Omental fat pad (tissue), 4 donors: Measurements from ENCODE around the gene RYR1. TPM values are rescaled to one million over a fixed set of nuclear protein-coding genes. Genes with fewer than 3 reads are reported as not detected.

ENCODE experiments used
- ATAC-seq: fragments of 150-250 bp; one replicate; pipeline ENCODE4 v1.9.1; 2016; ENCODE audit warnings: mild to moderate bottlenecking, moderate library complexity; ENCODE audit not compliant: low FRiP score
- DNase-seq: peaks from one replicate; pipeline ENCODE4 v3.0.0-alpha.2; 2019; ENCODE audit warnings: low spot score
- total RNA-seq, 4 donors: library from RNA; depleted of rRNA; stranded (reverse); fragments of >200 nt; gene quantifications; one replicate each; pipeline ENCODE4 v1.1.0, GENCODE V29; 2016
- TF ChIP-seq, protein P1 (sequence below), 3 donors: fragments of 450-650 bp; IDR thresholded peaks; one replicate each; pipeline ENCODE4 v1.5.1; 2016 to 2017; ENCODE audit warnings: antibody characterized with exemption in 3 of 3, mild to moderate bottlenecking in 3 of 3, moderate library complexity in 2 of 3

The RYR1 gene
- total RNA-seq, 4 donors from 2014 or later = 1.9 to 3.6 (median 3.3) TPM

DNA sequence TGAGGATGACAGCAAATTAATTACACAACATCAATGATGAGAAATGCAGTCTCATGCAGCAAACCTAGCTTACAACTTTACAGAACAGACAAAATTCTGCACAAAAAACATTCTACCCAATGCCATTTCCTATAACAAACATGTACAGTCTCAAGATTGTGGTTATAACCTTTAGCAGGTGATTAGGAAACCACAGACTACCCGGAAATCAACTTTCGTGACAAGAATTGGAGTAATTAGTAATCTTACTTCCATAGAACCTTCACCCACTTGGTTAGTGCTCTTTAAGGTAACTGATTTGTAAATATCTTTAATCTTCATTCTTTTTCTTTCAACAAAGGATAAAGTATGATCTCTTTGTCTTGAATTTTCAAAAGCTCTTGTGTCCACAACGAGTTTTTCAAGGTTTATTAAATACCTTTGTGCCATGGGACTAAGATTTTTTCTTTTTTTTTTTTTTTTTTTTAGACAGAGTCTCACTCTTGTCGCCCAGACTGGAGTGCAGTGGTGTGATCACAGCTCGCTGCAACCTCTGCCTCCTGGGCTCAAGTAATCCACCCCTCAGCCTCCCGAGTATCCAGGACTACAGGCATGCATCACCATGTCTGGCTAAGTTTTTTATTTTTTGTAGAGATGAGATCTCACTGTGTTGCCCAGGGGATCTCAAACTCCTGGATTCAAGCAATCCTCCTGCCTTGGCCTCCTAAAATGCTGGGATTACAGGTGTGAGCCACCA, 105.5 kb downstream of the RYR1 start:
- no peak for ATAC-seq
- TF ChIP-seq, protein P1, sequence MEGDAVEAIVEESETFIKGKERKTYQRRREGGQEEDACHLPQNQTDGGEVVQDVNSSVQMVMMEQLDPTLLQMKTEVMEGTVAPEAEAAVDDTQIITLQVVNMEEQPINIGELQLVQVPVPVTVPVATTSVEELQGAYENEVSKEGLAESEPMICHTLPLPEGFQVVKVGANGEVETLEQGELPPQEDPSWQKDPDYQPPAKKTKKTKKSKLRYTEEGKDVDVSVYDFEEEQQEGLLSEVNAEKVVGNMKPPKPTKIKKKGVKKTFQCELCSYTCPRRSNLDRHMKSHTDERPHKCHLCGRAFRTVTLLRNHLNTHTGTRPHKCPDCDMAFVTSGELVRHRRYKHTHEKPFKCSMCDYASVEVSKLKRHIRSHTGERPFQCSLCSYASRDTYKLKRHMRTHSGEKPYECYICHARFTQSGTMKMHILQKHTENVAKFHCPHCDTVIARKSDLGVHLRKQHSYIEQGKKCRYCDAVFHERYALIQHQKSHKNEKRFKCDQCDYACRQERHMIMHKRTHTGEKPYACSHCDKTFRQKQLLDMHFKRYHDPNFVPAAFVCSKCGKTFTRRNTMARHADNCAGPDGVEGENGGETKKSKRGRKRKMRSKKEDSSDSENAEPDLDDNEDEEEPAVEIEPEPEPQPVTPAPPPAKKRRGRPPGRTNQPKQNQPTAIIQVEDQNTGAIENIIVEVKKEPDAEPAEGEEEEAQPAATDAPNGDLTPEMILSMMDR (IDR thresholded peaks at IDR 0.05) = no peak
- no peak for DNase-seq

DNA sequence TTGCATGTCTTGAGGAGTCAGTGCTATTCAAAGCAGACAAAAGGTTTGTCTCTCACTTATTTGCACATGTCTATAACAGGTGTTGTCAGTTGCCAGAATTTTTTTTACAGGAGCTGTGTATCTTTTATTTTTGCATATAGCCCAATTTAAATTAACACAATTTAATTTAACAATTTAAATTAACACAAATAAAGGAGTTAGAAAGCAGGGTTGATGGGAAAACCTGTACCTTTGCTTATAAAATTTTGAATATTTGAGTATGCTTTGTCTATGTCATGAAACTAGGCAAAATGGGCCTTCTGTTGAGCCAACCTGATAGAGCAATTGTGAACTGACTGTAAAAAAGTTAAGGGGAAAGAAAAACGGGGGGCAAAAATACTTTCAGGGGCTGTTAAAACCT, 106.3 kb downstream of the RYR1 start:
- DNase-seq (no peak), ATAC-seq (no peak)
- TF ChIP-seq, protein P1 (IDR thresholded peaks at IDR 0.05) = no peak

DNA sequence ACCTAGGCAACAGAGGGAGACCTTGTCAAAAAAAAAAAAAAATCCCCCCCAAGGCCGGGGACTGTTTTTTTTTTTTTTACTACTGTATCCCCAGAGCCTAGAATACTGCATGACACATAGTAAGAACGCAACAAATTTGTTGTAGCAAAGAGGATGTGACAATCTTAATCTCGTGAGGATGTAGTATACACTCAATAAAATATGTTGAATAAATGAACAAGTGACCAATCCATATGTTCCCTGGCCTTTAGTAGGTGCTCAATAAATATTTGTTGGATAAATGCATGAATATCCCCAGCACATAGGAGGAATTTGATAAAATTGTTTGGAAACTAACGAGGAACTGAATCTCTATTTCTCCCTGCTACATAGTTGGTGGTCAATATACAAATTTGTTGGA, 108.5 kb downstream of the RYR1 start:
- TF ChIP-seq, protein P1 (IDR thresholded peaks at IDR 0.05) = no peak
- ATAC-seq = no peak

DNA sequence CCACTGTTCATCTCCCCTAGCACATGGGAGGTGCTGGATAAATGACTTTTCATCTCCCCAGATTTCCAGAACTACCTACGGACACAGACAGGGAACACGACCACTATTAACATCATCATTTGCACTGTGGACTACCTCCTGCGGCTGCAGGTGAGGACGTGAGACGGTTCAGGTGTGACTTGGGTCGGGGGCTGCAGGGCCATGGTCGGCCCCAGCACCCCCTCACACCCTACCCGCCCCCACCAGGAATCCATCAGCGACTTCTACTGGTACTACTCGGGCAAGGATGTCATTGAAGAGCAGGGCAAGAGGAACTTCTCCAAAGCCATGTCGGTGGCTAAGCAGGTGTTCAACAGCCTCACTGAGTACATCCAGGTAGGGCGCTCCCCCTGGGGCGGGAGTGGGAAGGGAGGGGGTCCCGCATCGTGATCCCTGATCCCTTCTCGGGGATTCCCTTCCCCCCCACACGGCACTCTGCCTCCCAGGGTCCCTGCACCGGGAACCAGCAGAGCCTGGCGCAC, 109.9 kb downstream of the RYR1 start:
- no peak for DNase-seq
- TF ChIP-seq, protein P1 (IDR thresholded peaks at IDR 0.05) = no peak
- ATAC-seq = peak; percentile 9

More for the DNA sequence above, 108.5 kb downstream of the RYR1 start:
- DNase-seq = no peak

DNA sequence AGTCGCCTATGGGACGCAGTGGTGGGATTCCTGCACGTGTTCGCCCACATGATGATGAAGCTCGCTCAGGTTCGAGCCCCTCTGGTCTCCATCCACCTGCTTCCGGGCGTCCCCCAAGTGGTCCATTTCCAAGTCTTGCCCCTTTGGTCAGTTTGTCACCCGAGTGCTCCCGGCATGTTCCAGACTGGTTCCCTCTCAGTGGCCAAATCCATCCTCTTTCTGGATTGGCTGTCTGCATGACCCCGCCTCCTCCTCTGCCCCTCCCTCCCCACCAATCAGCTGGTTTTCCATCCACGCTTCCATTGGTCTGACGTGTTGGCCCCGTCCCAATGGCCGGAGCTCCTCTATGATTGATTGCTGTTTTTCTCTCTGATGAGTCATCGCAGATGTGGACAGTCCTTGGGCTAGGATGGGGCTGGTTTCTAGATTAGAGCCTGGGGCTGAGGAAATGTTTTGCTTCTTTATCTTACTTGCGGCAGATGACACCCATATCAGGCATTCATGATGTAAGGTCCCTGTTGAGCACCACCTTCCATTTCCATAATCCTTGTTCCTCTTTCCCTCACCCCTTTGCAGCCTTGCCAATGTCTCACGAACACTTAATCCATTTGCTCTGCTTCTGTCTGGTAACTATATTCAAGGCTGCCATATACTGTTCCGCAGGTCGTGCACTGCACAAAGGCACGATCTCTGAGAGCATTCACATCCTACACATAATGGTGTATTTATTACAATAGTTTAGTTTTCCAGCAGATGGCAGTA, 110.5 kb downstream of the RYR1 start:
- TF ChIP-seq, protein P1 (IDR thresholded peaks at IDR 0.05) = no peak
- DNase-seq (peak; percentile 58), ATAC-seq (peak; percentile 94)

DNA sequence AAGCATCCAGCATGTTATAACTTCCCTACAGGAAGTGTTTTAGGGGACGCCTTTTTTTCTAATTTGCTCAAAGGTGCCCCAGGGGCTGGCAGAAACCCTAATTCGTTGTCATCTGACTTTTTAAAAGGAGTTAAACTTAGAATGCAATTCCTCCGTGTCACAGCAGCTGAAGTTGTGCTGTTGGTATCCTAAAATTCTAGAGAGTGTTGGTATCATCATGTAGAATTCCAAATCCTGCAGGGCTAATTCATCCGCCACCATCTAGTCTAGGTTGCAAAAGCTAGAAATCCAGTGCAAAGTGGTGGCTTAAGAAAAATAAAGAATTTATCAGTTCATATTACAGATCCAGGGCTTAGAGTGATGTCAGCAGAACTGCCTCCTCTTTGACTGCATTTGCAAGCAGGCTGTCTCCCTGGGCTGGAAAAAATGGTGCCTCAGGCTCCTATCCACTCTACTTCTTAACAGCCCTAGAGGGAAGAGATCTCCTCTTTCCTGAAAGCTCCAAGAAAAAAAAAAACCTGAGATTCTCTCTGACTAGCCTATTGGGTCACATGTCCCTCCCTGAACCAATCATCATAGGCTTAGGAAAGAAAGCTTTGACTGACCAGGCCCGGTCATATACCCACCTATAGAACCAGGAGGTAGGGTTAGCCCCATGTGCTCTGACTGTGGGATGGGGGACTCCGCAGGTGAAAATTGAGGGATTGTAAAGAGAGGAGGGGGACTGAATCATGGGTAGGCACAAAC, 111.3 kb downstream of the RYR1 start:
- no peak for DNase-seq
- ATAC-seq = no peak
- TF ChIP-seq, protein P1 (IDR thresholded peaks at IDR 0.05) = no peak
